Stimulated activated CD4-positive, alpha-beta T cell treated with anti-CD3 and anti-CD28 coated beads, Interleukin-4, amount 100 ng/mL, for 24 hours (primary cell): ENCODE data around the gene PTRHD1.
"Not testable (repeated sequence)": the region's sequence is repeated elsewhere in the genome, so short reads cannot be mapped to it uniquely, and the experiment has no call there.

Experiments used
- DNase-seq: peaks from one replicate; pipeline ENCODE4 v3.0.0-alpha.2; 2020

Gene PTRHD1, protein sequence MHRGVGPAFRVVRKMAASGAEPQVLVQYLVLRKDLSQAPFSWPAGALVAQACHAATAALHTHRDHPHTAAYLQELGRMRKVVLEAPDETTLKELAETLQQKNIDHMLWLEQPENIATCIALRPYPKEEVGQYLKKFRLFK

DNA sequence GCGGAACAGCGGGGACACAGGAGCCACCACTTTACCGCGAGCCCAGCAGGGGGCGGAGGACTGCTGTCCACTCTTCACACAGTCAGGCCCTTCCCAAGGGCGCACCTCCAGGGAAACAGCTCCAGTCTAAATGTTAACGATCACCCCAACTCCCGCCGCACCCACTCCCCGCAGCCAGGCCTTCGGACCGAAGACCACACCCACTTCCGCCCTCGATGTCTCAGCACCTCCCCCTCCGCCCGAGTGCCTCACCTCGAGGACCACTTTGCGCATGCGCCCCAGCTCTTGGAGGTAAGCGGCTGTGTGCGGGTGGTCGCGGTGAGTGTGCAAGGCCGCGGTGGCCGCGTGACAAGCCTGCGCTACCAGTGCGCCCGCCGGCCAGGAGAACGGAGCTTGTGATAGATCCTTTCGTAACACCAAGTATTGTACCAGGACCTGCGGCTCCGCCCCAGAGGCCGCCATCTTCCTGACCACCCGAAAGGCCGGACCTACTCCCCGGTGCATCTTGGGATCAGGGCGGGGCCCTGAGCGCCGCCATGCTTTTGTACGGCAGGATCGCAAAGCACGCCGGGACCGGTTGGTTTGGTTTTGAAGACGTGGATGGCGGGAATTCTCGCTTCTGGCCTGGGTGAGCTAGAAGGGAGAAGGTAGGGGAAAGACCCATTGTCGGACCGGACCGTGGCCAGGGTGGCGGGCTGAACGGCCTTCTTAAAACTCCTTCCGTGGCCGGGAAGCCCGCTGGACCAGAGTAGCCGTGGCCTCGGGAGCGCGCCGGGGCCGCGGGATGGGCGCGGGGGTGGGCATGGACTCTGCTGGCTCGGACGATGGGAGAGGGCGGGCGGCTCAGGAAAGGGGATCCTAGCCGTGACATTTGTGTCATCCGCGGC, at the start of gene PTRHD1, which contains the start of gene CENPO:
Gene PTRHD1, minus strand, starts transcription at position 518 of the 887 bp plus-strand sequence. Its CDS starts 14 bp downstream, at position 504.
Gene CENPO, plus strand, starts transcription at position 552 of the 887 bp plus-strand sequence. CDS start 495 bp downstream, outside the sequence.
- DNase-seq, result peak; percentile 96

DNA sequence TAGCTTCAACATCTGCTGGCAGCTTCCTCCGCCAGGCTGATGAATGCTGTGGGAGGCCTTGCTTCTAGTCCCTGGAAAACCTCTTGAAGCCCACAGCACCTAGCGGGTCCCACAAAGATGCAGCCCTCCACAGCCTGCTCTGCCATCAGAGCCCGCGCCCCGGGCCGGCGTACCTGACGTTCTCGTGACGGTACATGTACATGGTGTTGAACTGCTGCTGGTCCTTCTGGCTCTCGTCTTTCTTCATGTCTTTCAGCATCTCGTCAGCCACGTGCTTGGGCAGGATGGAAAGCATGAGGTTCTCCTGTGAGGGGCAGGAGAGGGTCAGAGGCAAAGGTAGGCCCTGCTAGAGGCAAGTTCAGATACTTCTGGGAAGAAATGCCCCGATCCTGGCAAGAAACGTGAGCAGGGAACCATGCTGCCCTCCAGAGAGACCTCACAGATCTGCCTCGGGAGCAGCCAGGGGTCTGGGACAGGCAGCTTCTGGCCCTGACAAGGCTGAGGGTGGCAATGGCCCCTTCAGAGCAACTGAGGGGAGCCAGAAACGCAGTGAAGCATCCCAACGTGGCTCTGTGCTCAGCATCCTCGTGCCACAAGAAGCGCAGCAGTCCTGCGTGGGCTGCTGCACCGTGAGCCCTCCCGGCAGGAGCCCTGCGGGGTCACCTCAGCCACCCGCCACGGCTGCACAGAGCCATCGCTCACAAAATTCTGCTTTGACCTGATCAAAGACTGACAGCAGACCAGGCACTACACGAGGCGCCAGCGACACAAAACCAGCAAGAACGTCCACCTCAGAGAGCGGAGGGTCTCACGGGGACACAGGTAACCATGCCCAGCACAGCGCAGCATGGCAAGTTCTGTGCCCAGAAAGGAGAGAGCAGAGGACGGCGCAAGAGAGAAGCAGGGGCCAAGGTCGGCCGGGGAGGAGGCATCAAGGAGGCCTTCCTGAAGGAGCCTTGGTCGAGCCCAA, 49.2 kb upstream of the PTRHD1 start:
- DNase-seq, result no peak

DNA sequence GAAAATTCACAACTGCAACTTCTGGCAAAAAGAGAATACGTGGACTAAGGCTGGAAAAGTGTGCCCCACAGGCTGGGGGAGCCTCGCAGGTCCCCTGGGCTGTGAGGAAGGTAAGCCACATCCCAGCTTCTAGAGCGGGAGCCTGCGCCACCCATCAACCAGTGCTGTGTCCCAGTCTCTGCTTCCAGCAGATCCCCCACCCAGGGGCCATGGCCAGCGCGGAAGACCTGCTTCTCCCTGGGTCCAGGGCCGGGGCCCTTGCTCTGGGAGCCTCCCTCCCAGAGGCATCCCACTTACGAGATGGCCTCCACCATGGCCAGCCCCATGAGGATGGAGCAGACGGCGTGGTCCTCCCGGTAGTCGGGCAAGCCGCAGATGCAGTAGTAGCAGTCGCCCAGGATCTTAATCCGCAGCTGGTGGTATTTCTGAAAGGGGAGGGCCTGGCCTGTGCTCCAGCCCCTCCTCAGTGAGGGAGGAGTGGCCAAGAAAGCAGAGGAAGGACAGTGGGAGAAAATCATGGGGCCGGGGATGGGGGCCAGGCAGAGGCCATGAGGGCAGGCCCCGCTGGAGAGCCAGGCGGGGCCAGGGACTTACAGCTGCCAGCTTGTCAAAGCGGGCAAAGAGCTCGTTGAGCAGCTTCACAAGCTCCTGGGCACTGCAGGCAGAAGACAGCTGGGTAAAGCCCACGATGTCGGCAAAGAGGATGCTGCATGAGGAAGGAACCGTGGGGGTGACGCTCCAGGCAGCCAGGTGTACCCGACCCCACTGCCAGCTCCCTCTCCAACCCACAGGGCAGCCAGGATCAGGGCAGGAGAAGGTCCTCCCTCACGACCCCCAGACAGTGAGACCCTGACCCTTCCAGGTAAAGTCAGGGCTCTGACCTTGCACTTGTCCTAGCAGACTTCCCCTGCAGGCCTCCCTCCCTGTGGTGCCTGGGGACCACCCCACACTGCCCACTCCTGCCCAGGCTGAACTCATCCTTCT, 48.1 kb upstream of the PTRHD1 start:
- DNase-seq, result no peak

DNA sequence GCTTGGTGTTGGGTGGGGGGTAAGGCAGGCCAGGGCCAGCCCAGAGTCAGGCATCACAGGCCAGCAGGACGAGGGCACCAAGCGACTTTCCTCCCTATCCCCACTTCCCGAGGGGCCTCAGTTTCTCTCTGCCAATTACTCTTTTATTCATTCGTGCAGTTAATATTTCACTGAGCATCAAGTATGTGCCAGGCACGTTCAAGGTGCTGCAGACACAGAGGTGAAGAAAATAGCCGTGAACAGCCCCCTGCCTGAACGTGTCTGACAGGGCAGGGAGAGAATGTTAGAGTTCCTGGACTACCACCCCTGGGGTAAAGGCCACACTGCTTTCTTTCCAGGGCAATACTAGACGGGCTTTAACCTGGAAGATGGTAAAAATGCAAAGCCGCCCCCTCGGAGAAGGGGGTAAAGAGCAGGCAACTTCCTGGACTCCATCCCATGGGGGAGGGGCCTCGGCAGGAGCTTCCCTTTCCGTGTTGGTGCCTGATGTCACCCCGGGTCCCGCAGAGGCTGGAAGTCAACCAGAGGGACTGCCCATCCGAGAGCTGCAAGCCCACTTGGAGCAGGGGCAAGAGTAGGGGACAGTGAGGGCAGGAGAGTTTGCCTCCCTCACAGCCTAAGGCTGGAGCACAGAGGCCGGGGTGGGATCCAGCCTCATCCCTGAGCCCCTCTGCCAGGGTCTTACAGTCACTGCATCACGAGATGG, 47.1 kb upstream of the PTRHD1 start:
- DNase-seq, result no peak

DNA sequence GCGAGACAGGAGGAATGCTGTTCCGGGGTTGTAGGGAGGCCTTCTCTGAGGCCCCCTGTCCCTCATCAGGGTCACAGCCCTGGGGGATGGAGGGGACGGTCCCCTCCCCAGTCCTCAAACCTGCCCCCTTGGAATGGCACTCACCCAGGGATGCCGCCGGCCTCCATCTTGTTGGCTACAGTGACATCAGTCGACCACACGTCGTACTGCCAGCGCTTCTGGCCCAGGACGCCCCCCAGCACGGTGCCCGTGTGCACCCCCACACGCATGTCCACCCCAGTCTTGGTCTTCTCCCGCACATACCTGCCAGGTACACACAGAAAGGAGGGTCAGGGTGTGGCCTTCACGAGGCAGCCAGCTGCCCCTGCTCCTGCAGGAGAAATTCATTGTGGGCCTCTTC, 46.5 kb upstream of the PTRHD1 start:
- no peak for DNase-seq

DNA sequence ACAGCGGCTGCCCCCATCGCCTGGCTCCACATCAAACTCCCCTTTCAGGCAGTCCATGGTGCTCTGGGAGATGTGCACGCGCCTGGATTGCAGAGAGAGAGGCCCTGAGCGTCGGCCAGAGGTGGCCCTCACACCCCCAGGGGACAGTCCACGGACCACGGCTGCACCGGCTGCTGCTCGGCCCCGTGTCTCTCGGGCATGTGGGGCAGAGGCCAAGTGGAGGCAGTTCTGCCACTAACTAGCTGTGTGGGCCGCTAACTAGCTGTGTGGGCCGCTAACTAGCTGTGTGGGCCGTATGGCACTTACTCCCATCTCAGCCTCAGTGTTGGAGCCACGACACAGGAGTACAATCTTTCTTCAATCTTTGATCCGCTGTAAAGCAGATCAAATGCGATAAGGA, 45.4 kb upstream of the PTRHD1 start:
- no peak for DNase-seq

DNA sequence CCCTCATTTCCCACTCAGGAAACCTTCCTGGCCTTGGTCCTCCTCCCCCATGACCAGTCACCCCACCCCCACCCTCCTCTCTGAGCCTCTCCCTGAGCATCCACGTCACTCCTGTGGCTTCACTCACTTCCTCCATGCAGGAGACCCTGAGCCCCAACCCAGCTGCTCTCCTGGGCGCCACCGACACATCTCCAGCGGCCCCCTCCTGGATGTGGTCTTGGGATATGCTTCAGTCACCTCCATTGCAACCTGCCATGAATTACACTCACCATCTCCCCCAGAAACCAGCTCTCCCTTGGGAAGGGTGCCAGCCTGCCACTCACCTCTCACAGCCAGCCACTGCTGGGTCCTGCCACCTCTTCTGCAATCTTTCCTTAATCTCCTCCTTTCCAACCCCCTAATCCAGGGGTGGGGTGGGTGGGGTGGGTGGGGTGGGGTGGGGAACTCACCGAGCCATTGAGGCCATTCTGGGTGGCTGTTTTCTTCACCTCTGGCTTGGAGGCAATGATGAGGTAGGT, 44.9 kb upstream of the PTRHD1 start:
- DNase-seq, result no peak

DNA sequence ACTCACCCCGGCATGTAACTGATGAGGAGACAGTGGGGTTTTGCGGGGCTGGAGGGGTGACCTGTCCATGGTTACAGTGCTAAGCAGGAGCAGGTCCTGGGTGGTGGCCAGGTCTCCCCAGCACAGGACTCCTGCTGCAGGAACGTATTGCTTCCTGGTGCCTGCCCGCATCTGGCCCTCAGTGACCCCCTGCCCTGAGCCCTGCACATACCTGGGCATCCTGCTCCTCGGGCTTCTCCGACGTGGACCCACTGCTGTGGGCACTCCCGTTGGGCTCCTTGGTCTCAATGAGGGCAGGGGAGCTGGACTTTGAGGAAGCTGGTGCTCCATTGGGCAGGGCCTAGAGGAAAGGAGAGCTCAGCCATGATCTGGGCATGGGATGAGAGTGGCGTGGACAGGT, 43.5 kb upstream of the PTRHD1 start:
- no peak for DNase-seq

DNA sequence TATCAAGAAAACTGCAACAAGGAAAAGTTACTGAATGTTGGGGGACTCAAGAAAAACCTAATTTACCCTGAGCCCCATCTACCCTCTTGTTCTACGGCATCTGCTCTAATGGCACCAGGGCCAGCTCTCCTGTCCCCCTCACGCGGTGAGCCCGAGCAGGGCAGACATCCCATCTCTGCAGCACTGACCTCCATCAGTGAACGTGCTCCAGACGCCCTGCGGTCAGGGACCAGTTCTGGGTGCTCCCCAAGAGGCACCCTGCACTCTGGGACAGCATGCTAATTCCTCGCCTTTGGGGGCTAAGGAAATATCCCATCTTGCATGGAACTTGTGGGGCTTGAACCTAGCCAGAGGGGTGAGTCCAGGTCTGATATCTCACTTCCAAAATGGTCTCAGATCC, 43.0 kb upstream of the PTRHD1 start:
- no peak for DNase-seq

DNA sequence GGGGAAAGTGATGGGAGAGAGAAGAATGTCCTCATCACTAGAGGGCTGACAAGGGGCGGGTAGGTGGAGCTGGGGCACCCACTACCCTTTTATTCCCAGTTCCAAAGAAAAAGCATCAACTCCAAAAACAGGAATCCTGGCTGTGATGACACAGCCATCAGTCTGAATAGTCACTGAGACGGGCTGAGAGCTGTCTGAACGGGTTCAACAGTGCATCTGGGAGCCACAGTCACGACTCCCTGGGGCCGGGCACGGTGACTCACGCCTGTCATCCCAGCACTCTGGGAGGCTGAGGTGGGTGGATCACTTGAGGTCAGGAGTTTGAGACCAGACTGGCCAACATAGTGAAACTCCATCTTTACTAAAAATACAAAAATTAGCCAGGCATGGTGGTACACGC, 42.2 kb upstream of the PTRHD1 start:
- DNase-seq, result not testable (repeated sequence)

DNA sequence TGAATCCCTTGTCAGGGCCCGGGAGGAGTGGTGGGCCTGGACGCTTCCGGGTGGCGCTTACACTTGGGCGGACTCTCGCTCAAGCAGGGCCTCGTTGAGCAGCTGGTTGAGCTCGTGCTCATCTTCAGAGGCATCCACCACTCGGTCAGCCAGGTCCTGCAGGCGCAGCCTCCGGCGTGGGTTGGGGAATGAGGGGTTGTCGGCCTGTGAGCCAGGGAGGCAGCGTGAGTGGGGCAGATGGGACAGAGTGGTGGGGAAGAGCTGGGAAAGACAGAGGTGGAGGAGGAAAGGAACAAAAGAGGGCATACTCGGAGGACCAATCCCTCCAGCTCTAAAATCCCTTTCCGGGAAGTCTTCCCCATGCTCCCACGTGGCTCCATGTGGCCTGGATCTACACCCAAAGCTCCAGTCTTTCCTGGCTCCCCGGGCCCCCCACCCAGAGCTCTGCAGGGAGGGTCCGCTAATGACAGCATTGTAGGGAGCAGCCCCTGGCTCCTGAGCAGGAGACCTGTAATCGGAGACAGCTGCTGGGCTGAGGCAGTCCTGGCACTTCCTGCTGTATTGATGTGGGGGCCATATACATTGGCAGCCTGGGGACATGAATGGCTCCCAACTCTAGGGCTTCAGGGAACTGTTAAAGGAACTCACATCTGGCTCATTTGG, 41.7 kb upstream of the PTRHD1 start:
- DNase-seq, result no peak

DNA sequence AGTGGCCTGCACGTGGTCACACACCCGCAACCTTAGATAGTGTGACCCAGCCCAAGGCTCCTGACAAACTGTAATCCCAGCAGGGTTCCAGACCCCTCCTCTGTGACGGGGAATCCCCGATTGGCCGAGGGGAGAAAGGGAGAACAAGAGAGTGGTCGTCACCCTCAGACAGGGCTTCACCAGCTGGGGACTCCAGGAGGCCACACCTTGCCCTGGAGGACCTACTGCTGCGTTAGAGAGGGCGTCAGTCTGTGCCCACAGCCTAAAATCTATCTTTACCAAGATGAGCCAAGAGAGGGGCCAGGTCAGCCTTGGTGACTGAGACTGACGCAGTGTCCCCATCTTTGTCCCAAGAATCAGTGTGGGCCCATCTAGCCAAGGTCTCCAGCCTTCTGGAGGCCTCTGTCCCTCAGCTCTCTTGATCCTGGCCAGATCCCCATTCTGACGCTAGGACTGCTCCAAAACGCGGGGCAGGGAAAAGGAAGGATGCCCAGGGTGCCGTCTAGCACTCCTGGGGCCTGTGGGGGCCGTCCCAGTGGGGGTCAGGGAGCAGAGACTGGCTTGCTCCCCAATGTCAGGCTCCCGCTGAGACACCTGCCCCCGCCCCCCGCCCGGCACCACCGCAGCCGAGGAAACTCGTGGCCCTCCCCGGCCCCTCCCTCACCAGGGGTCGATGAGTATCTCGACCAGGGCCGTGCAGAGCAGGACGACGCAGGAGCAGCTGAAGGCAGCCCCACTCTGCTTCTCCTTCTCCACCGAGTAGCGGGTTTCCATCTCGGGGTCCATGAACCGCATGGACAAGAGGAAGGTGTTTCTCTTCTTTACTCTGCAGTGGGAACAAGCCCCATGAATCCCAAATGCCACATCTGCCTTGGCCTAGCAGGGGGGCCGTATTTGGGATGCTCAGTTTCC, 40.9 kb upstream of the PTRHD1 start:
- DNase-seq, result no peak

DNA sequence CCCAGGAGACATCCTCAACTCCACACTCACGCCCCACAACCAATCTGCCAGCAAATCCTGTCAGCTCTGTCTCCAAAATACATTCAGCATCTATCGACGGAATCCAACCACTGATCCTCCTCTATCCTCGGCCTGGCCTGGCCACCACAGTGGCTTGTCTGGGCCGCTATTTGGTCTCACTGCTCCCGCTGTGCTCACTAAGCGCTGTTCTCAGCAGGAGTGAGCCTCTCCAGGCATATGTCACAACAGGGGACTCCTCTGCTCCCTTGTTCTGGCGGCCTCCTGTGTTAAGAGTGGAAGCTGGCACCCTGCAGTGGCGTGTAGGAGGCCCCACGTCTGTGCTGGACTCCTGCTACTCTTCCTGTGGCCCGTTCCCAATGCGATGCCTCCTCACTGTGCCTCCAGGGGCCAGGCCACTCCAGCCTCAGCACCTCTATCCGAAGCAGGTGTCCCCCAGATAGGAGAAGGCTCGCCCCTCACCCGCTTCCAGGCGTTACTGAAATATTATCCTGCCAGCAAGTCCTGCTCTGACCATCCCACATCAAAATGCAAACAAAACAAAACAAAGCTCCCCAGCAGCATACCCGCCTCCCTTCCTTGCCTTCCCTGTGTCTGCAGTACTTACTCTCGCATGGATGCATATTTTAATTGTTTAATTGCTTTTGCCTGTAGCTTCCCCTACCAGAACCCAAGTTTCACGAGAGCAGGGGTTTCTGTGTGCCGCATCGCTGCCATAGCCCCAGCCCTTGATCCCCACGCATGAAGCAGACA, 39.9 kb upstream of the PTRHD1 start:
- DNase-seq, result no peak

DNA sequence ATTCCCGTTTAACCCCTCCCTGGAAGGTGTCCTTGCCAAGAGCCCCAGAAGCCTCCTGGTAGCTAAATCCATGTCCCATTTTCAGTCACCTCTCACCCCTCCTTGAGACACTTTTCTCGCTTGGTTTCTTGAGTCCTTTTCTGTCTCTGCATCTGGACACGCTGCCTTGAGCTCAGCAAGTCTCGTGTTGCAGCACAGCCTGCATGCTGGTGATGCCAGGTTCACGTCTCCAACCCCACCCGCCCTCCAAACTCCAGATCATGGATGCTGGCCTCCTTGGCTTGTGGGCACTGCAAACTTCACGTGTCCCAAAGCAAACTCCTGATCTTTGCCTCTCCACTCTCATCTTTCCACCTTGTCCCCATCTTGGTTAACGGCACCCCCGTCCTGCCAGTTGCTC, 39.3 kb upstream of the PTRHD1 start:
- no peak for DNase-seq

DNA sequence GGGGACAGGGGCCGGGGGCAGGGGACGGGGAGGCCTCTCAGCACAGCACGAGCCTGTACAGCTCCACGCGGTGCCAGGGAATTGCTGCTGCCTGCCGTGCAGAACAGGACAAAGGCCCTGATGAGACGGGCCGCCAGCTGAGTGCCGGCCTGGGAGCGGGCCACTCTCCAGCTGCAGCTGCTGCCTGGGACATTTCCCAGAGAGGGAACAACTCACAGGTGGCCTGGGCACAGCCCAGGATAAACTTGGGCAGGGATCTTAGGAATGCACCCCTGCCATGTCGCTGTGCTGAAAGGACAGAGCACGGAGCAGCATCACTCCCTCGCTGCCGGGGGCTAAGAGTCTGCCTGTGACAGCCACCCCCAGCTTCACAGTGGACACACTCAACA, 38.9 kb upstream of the PTRHD1 start:
- DNase-seq, result no peak

DNA sequence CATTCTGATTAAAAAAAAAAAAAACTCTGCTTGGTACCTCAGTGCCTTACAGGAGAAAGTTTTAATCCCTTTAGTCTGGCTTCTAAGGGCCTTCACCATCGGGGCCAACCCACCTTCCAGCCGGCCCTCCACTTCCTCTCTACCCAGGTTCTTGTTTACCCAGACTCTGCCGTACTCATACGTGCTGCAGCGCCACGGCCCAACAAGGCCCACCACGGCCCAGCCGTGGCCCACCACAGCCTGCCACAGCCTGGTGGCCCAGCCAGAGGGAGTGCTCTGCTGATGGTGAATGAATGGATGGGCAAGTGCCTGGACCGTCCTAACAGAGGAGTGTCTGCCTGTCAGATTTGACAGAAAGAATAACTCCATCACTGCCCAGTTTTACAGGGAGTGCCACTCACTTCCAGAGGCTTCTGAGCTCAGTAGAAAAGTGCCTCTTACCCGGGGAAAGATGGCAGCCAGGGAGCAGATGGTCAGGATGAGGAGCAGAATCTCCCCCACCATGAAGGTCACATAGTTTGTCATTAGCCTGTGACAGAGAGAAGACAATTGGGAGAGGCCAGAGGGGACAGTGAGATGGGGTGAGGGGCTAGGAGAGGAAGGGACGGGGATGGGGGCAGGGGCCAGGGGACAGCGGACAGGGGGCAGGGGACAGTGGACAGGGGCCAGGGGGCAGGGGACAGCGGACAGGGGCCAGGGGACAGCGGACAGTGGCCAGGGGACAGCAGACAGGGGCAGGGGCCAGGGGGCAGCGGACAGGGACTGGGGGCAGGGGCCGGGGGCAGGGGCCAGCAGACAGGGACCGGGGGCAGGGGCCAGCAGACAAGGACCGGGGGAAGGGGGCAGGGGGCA, 38.3 kb upstream of the PTRHD1 start:
- DNase-seq, result no peak

DNA sequence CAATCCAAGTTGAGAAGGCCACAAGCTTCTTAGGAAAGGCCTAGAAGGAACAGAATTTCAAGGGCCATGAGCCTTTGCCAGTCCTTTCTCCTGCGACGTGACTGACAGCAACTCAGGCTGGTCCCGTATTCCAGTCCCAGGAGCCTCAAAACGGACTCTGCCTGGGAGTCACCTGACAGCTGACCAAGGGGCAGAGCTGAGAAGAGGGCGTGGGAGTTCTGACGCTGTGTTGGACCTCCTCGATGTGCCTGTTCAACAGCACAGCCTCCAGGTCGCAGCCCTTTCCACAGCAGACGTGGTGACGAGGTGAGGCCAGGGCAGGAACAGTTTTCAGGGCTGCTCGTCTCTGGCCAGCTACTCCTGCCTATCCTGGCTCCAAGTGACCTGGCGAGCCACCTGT, 37.6 kb upstream of the PTRHD1 start:
- no peak for DNase-seq

DNA sequence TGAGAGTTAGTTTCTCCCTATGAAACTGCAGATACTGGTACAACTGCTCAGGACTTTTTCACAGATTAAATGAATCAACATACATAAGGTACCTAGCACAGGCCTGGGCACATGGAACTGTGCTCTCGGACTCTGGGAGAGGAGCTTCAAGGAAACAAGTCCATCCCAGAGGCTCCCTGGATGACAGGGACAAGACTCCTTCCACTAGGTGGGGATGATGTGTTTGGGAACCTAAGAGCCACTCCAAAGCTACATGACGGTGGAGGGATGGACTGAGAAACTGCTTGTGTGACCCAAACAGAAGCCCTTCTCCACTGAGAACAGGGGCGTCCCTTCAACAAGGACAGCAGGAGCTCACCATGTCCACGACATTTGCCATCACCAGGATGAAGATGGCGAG, 37.2 kb upstream of the PTRHD1 start:
- DNase-seq, result no peak
